ENCODE results near the gene ZBED5.

The ZBED5 gene

GRCh38 chr11:10878408-10879214, 20.8 kb upstream of the ZBED5 start:
- no peak for DNase-seq (ENCODE audit: low read depth in 2 of 2, low spot score in 1 of 2)

GRCh38 chr11:10876158-10876557, 18.3 kb upstream of the ZBED5 start:
- no peak for DNase-seq (ENCODE audit: low read depth in 2 of 2, low spot score in 1 of 2)

GRCh38 chr11:10875430-10876021, 17.7 kb upstream of the ZBED5 start:
- no peak for DNase-seq (ENCODE audit: low read depth in 2 of 2, low spot score in 1 of 2)

GRCh38 chr11:10872097-10872496, 14.2 kb upstream of the ZBED5 start:
- no peak for DNase-seq (ENCODE audit: low read depth in 2 of 2, low spot score in 1 of 2)

- no peak for DNase-seq (ENCODE audit: low read depth in 2 of 2, low spot score in 1 of 2)
These were observed 10.5 kb upstream of the ZBED5 start for GRCh38 chr11:10868352-10868751.

- DNase-seq (ENCODE audit: low read depth in 2 of 2, low spot score in 1 of 2), result no peak
These were observed 9.1 kb upstream of the ZBED5 start for GRCh38 chr11:10866893-10867331.

GRCh38 chr11:10865837-10866270, 8.0 kb upstream of the ZBED5 start:
- no peak for DNase-seq (ENCODE audit: low read depth in 2 of 2, low spot score in 1 of 2)

- no peak for DNase-seq (ENCODE audit: low read depth in 2 of 2, low spot score in 1 of 2)
These were observed 6.8 kb upstream of the ZBED5 start for GRCh38 chr11:10864688-10865087.

GRCh38 chr11:10862446-10862845, 4.6 kb upstream of the ZBED5 start:
- no peak for DNase-seq (ENCODE audit: low read depth in 2 of 2, low spot score in 1 of 2)

GRCh38 chr11:10861799-10862198, 3.9 kb upstream of the ZBED5 start:
- DNase-seq (ENCODE audit: low read depth in 2 of 2, low spot score in 1 of 2), result no peak

GRCh38 chr11:10861047-10861446, 3.2 kb upstream of the ZBED5 start:
- no peak for DNase-seq (ENCODE audit: low read depth in 2 of 2, low spot score in 1 of 2)

GRCh38 chr11:10858439-10859325, 829 bp upstream of the ZBED5 start:
- peak in 1 of 2 donors; percentile 13 for DNase-seq (ENCODE audit: low read depth in 2 of 2, low spot score in 1 of 2)

GRCh38 chr11:10857459-10857708, 469 bp downstream of the ZBED5 start:
- DNase-seq (ENCODE audit: low read depth in 2 of 2, low spot score in 1 of 2), result no peak

GRCh38 chr11:10856689-10857458, 979 bp downstream of the ZBED5 start:
- DNase-seq (ENCODE audit: low read depth in 2 of 2, low spot score in 1 of 2), result no peak

- no peak for DNase-seq (ENCODE audit: low read depth in 2 of 2, low spot score in 1 of 2)
These were observed 2.6 kb downstream of the ZBED5 start for GRCh38 chr11:10855295-10855694.

GRCh38 chr11:10847960-10848860, 9.6 kb downstream of the ZBED5 start:
- DNase-seq (ENCODE audit: low read depth in 2 of 2, low spot score in 1 of 2), result no peak

GRCh38 chr11:10846660-10847059, 11.2 kb downstream of the ZBED5 start:
- no peak for DNase-seq (ENCODE audit: low read depth in 2 of 2, low spot score in 1 of 2)

- DNase-seq (ENCODE audit: low read depth in 2 of 2, low spot score in 1 of 2), result no peak
These were observed 12.3 kb downstream of the ZBED5 start for GRCh38 chr11:10845589-10845988.

GRCh38 chr11:10844796-10845195, 13.1 kb downstream of the ZBED5 start:
- no peak for DNase-seq (ENCODE audit: low read depth in 2 of 2, low spot score in 1 of 2)

GRCh38 chr11:10844356-10844755, 13.5 kb downstream of the ZBED5 start:
- DNase-seq (ENCODE audit: low read depth in 2 of 2, low spot score in 1 of 2), result no peak
